Heart left ventricle (tissue), 13 donors: Measurements from ENCODE around the gene CPLANE2.

Experiments
- CTCF ChIP-seq, 12 donors: fragments of 200-600 bp; sonication (generic) in 4 of 12; IDR thresholded peaks; one replicate each; pipeline versions ENCODE4 v1.5.0 to v1.8.0; 2018 to 2022; ENCODE audit warnings: antibody characterized with exemption in 12 of 12, mild to moderate bottlenecking in 5 of 12
- POLR2A ChIP-seq, 2 donors: fragments of 450-650 bp; IDR thresholded peaks; one replicate each; pipeline ENCODE4 v1.6.1; 2017; ENCODE audit warnings: antibody characterized with exemption in 2 of 2, mild to moderate bottlenecking in 2 of 2, moderate library complexity in 2 of 2
- donor health status: ischemic (EF 13 %, LVEDD 7.1; RV severe dilation, severe dysfunction).
- donor health status: DM: no; HTN: yes; CAD: no.
- donor health status: DM: no; HTN: no; CAD: no.
- donor health status: ischemic (EF 25% LVEDD 6.9; RV normal size, moderate dysfunction).
- donor health status: ischemic (EF 25% LVEDD 5.7; RV mildly dilated, moderate dysfunction).
- donor health status: ischemic (EF 35%, LVEDD 5.7; RV mildly dilated, moderate dysfunction).
- donor health status: nonischemic (EF 11% LVEDD 7.7; RV severe dilation, severe dysfunction).
- donor health status: DM: yes; HTN: yes; CAD: no.
- donor health status: PGD.
- donor health status: ischemic (EF 29% LVEDD 5.4; RV normal size, mild dysfunction).
- donor health status: nonischemic (EF 23%, LVEDD 6.1; RV moderate dilation, normal function).

- TF ChIP-seq CTCF (IDR thresholded peaks at IDR 0.05) (no peak), POLR2A (IDR thresholded peaks at IDR 0.05) (no peak)
These were observed 25.2 kb downstream of the CPLANE2 start for GRCh38 chr1:16211824-16212223.
